GM18861 (cell line): Measurements from ENCODE around the gene QTRT2.
A peak's percentile ranks its signal among the peaks of the same experiment; 100 is the strongest.

Source experiments
- ATAC-seq: cut with Tn5 transposase; IDR thresholded peaks from one replicate; pipeline ENCODE4 v1.9.1; 2021; ENCODE audit not compliant: unreplicated experiment

The QTRT2 gene

GRCh38 chr3:114056130-114057010 is at the start of gene QTRT2, which contains the start of gene CCDC191:
Gene QTRT2, plus strand, starts transcription at chr3:114056737. Its CDS starts 8,521 bp downstream, at chr3:114065258.
Gene CCDC191, minus strand, starts transcription at chr3:114056526. Its CDS starts 60 bp downstream, at chr3:114056466.
- peak; percentile 95 for ATAC-seq

- peak; percentile 43 for ATAC-seq
Measured at GRCh38 chr3:114011059-114011797, 45.3 kb upstream of the QTRT2 start.

- ATAC-seq = no peak
Measured at GRCh38 chr3:114014211-114014610, 42.3 kb upstream of the QTRT2 start.

- no peak for ATAC-seq
Measured at GRCh38 chr3:114019486-114019885, 37.1 kb upstream of the QTRT2 start.

GRCh38 chr3:114020907-114021306 is 35.6 kb upstream of the QTRT2 start:
- ATAC-seq = no peak

GRCh38 chr3:114022145-114022802 is 34.3 kb upstream of the QTRT2 start:
- no peak for ATAC-seq

- no peak for ATAC-seq
Measured at GRCh38 chr3:114025451-114025850, 31.1 kb upstream of the QTRT2 start.

GRCh38 chr3:114026331-114026730 is 30.2 kb upstream of the QTRT2 start:
- ATAC-seq = no peak

- ATAC-seq = no peak
Measured at GRCh38 chr3:114033721-114034120, 22.8 kb upstream of the QTRT2 start.

GRCh38 chr3:114034211-114034610 is 22.3 kb upstream of the QTRT2 start:
- ATAC-seq = no peak

GRCh38 chr3:114034787-114035545 is 21.6 kb upstream of the QTRT2 start:
- ATAC-seq = no peak

GRCh38 chr3:114035896-114036295 is 20.6 kb upstream of the QTRT2 start:
- no peak for ATAC-seq

GRCh38 chr3:114043205-114043604 is 13.3 kb upstream of the QTRT2 start:
- no peak for ATAC-seq

GRCh38 chr3:114052216-114052615 is 4.3 kb upstream of the QTRT2 start:
- ATAC-seq = no peak

- peak; percentile 1 for ATAC-seq
Measured at GRCh38 chr3:114057011-114057347, 442 bp downstream of the QTRT2 start.

- no peak for ATAC-seq
Measured at GRCh38 chr3:114058646-114059045, 2.1 kb downstream of the QTRT2 start.

- no peak for ATAC-seq
Measured at GRCh38 chr3:114060906-114061655, 4.5 kb downstream of the QTRT2 start.

- no peak for ATAC-seq
Measured at GRCh38 chr3:114067804-114068203, 11.3 kb downstream of the QTRT2 start.

- ATAC-seq = no peak
Measured at GRCh38 chr3:114068336-114068735, 11.8 kb downstream of the QTRT2 start.

GRCh38 chr3:114071786-114072185 is 15.2 kb downstream of the QTRT2 start:
- no peak for ATAC-seq
